Fibroblast of the aortic adventitia (primary cell): ENCODE data around the gene ABL2. TPM values are rescaled to one million over a fixed set of nuclear protein-coding genes. Genes with fewer than 3 reads are reported as not detected.

Experiments
- DNase-seq: peaks from one replicate; pipeline ENCODE4 v3.0.0-alpha.2; 2010; ENCODE audit warnings: low read depth
- H3K4me3 ChIP-seq: 2 replicates; pipeline ENCODE4 v1.5.1; 2011; ENCODE audit warnings: low read depth, mild to moderate bottlenecking, control low read depth, low read length, moderate library complexity
- total RNA-seq: library from RNA; depleted of rRNA; stranded (reverse); fragments of >200 nt; gene quantifications from 2 replicates; pipeline ENCODE4 v1.2.3, GENCODE V29; 2012; ENCODE audit warnings: low replicate concordance
- TF ChIP-seq, protein P1 (sequence below): IDR thresholded peaks from 2 replicates; pipeline ENCODE4 v1.5.1; 2011; ENCODE audit warnings: mild to moderate bottlenecking, low read length, control low read depth, inconsistent platforms; ENCODE audit not compliant: insufficient read depth

Gene ABL2
- total RNA-seq, 1 donor: 67.2 TPM

DNA sequence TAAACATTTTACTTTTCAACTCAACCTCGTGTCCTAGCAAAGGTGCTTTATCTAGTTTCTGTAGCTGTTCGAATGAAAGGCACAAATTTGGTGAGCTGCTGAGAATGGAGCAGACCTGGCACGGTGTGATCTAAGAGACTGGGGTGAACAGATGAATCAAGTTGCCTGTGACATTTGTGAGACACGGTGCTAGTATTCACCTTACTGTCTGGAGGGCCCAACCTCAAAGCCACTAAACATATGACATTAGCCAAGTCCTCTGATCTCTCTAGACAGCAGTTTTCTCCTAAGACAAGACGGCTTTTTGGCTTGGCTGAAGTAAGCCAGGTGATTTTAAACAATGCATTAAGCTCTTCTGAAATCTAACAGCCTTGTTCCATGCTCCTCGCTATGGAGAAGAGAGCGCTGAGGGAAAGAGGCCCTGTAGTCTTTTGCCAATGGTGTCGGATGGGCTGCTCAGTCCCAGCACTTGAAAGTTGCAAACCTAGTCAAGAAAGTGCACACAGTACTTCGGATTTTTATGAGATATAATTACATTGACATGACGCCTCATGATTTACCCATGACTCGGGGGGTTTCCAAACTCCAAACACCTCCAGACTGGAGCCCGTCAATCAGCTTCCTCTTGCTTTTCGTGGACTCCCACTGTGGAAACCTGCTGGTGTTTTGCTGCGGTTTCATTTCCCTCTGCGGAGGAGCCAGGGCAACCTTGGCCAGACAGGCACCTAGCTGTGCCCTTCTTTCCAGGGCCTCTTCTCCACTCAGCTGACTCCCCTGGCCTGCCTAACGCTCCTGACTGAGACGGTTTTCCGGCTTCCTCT is 148.4 kb downstream of the ABL2 start:
- peak overlapping the region; percentile 69 for H3K4me3 ChIP-seq
- no peak for DNase-seq
- TF ChIP-seq, protein P1, sequence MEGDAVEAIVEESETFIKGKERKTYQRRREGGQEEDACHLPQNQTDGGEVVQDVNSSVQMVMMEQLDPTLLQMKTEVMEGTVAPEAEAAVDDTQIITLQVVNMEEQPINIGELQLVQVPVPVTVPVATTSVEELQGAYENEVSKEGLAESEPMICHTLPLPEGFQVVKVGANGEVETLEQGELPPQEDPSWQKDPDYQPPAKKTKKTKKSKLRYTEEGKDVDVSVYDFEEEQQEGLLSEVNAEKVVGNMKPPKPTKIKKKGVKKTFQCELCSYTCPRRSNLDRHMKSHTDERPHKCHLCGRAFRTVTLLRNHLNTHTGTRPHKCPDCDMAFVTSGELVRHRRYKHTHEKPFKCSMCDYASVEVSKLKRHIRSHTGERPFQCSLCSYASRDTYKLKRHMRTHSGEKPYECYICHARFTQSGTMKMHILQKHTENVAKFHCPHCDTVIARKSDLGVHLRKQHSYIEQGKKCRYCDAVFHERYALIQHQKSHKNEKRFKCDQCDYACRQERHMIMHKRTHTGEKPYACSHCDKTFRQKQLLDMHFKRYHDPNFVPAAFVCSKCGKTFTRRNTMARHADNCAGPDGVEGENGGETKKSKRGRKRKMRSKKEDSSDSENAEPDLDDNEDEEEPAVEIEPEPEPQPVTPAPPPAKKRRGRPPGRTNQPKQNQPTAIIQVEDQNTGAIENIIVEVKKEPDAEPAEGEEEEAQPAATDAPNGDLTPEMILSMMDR: no peak

DNA sequence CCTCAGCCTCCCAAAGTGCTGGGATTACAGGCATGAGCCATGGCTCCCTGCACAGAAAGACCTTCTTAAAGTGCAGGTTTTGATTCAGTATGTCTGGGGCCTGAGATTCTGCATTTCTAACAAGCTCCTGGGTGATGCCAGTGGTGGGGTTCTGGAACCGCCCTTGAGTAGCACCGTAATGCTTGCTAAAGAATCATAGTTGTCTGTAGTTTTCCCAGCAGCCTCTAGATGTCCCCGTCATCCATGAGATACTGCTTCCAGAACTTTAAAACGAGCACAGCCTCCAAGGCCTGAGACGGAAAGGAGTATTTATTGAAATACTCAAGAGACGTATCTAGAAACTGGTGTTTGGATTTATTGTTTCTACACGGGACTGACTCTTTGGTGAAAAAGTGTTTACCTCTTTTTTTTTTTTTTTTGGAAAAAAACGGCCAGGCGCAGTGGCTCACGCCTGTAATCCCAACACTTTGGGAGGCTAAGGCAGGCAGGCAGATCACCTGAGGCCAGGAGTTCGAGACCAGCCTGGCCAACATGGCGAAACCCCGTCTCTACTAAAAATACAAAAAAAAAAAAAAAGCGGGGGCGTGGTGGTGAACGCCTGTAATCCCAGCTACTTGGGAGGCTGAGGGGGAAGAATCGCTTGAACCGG is 150.2 kb downstream of the ABL2 start:
- DNase-seq: peak; percentile 87
- TF ChIP-seq, protein P1: peak; percentile 65
- no peak overlapping the region for H3K4me3 ChIP-seq

DNA sequence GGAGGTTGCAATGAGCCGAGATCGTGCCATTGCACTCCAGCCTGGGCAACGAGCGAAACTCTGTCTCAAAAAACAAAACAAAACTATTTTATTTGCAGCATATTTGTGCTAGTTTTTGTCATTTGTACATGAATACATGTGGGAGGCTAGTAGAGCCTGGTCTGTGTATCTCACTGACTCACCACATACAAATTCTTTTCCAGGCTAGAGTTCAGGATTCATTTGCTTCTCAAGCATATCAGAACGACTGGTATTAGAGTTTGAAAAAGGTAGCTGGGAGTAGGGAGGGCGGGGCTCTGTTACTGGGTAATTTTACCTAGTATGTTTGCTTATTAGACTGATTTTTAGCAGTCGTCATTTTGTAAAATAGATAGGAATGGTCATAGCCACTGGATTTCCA is 152.1 kb downstream of the ABL2 start:
- TF ChIP-seq, protein P1: no peak
- DNase-seq: peak; percentile 53
- H3K4me3 ChIP-seq: no peak overlapping the region

DNA sequence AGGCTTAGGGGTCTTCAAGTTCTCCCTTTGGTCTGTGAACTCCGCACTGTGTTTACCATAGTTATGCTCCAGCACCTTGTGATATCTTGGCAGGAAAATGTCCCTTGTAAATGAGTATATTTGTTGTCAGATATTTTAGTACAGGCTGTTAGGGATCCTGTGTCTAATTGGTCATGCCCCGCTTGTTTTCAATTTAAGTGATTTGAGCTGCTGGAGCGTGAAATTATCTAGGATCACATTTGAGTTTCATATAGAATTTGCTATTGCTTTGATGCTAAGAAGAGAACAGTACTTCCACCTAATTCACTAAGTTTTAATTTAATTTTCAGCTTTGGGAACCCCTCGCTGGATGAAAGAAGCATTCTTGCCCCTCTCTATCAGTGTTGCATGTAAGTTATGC is 163.0 kb downstream of the ABL2 start:
- H3K4me3 ChIP-seq: no peak overlapping the region
- DNase-seq: no peak
- TF ChIP-seq, protein P1: no peak

DNA sequence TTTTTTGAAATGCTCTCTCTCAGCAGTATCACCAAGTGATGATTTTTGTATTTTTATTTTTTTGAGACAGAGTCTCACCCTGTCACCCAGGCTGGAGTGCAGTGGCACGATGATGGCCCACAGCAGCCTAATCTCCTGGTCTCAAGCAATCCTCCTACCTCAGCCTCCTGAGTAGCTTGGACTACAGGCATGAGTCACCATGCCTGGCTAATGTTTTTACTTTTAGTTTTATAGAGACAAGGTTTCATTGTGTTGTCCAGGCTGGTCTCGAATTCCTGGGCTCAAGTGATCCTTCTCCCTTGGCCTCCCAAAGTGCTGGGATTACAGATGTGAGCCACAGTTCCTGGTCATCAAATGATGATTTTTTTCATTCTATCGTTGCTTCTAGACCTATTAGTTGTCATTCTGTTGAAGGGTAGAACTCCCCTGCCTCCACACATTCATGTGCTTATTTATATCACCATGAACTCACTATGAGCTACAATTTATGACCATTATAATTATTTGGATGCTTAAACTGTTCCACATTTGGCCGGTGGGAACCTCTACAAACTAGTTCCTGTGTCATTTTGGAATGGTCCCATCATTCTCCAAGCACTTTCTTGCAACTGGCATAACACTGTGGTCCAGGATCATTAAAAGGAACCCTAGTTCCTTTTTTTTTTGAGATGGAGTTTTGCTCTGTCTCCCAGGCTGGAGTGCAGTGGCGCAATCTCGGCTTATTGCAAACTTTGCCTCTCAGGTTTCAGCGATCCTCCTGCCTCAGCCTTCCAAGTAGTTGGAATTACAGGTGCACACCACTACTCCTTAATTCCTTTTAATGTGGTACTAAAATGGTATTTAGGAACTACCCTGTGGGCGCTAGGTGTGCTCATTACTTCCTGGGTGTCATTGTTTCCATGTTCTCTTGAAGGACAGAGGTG is 167.9 kb downstream of the ABL2 start:
- TF ChIP-seq, protein P1: no peak
- no peak for DNase-seq
- H3K4me3 ChIP-seq: no peak overlapping the region
